Transverse colon (tissue), 3 donors: ENCODE data around the gene SELENOS.

ENCODE experiments used
- CTCF ChIP-seq, 5 experiments: fragments of 200-600 bp in 3 of 5; fragments of 450-650 bp in 2 of 5; sonication (generic) in 3 of 5; IDR thresholded peaks; 1 replicate in 2 of 5; 2 replicates in 3 of 5; pipeline ENCODE4 v1.5.1; 2016 to 2017; ENCODE audit warnings: antibody characterized with exemption in 5 of 5, inconsistent platforms in 3 of 5, mild to moderate bottlenecking in 2 of 5, moderate library complexity in 1 of 5
- POLR2A ChIP-seq: fragments of 450-650 bp; IDR thresholded peaks from one replicate; pipeline ENCODE4 v1.6.1; 2016; ENCODE audit warnings: antibody characterized with exemption, mild to moderate bottlenecking, moderate library complexity

GRCh38 chr15:101277943-101278564 lies 769 bp upstream of the SELENOS start:
- no peak for TF ChIP-seq CTCF (IDR thresholded peaks at IDR 0.05)
- no peak for TF ChIP-seq POLR2A
